ENCODE measurements around the gene GDF15.

- no peak for TF ChIP-seq CTCF (conservative IDR thresholded peaks at IDR 0.05; ENCODE audit: low read depth in 2 of 2)
- TF ChIP-seq POLR2AphosphoS5 (IDR thresholded peaks at IDR 0.05; ENCODE audit: low read depth): no peak
- no peak for TF ChIP-seq JUNB (IDR thresholded peaks at IDR 0.05; ENCODE audit: unreplicated experiment)
These were observed 5.6 kb downstream of the GDF15 start for GRCh38 chr19:18391509-18392075.

Data from GM23338 (cell line).